SK-N-SH (cell line): ENCODE data around the gene PMM2. TPM values are rescaled to one million over a fixed set of nuclear protein-coding genes. Genes with fewer than 3 reads are reported as not detected.

Experiments used
- CTCF ChIA-PET: fragments of 300-600, 350-600 bp; formaldehyde crosslinking; extraction: SDS; loops from one replicate; lab custom pipeline; 2021; lab: Yijun Ruan, JAX
- POLR2A ChIA-PET: fragments of 350-600 bp; sonication (Branson Sonifier 250); formaldehyde crosslinking; extraction: SDS; loops from one replicate; lab custom pipeline; 2020; ENCODE audit warnings: antibody characterized with exemption, inconsistent platforms; lab: Yijun Ruan, JAX
- DNase-seq: peaks from one replicate; pipeline ENCODE4 v3.0.0; 2012
- H2AFZ ChIP-seq: fragments of 200-600 bp; sonication (generic); 2 replicates; pipeline ENCODE4 v1.8.1; 2016; ENCODE audit warnings: antibody characterized with exemption, mild to moderate bottlenecking, low read depth
- H3F3A ChIP-seq: fragments of 200-600 bp; sonication (generic); replicated peaks from 2 replicates; pipeline ENCODE3; 2016; ENCODE audit warnings: antibody characterized with exemption, mild to moderate bottlenecking; ENCODE audit not compliant: insufficient read depth
- H3K27ac ChIP-seq, 2 experiments: fragments of 200-500 bp in 1 of 2; fragments of 200-600 bp in 1 of 2; sonication (Bioruptor generic) in 1 of 2; sonication (generic), shearing (Covaris generic) in 1 of 2; 2 replicates each; pipeline versions ENCODE4 v1.5.1 to v1.6.1; 2014 to 2016; ENCODE audit warnings: low read depth in 2 of 2, inconsistent platforms in 1 of 2, low read length in 1 of 2, mild to moderate bottlenecking in 1 of 2, mixed read lengths in 1 of 2
- H3K27me3 ChIP-seq: fragments of 200-600 bp; sonication (generic), shearing (Covaris generic); 2 replicates; pipeline ENCODE4 v1.6.1; 2016; ENCODE audit warnings: mixed run types; ENCODE audit not compliant: insufficient read depth
- H3K36me3 ChIP-seq, 2 experiments: fragments of 200-500 bp in 1 of 2; fragments of 200-600 bp in 1 of 2; sonication (Bioruptor generic) in 1 of 2; sonication (generic) in 1 of 2; replicated peaks in 1 of 2; 2 replicates each; pipeline versions ENCODE3 to v1.5.1; 2014 to 2016; ENCODE audit warnings: low read length in 1 of 2, mild to moderate bottlenecking in 1 of 2; ENCODE audit not compliant: insufficient read depth in 2 of 2, control insufficient read depth in 1 of 2
- H3K4me1 ChIP-seq, 2 experiments: fragments of 200-500 bp in 1 of 2; fragments of 200-600 bp in 1 of 2; sonication (Bioruptor generic) in 1 of 2; sonication (generic), shearing (Covaris generic) in 1 of 2; 2 replicates each; pipeline versions ENCODE4 v1.5.1 to v1.6.1; 2014 to 2016; ENCODE audit warnings: low read depth in 1 of 2, low read length in 1 of 2, mixed run types in 1 of 2; ENCODE audit not compliant: insufficient read depth in 2 of 2, control insufficient read depth in 1 of 2
- H3K4me2 ChIP-seq: fragments of 200-600 bp; sonication (generic), shearing (Covaris generic); 2 replicates; pipeline ENCODE4 v1.6.1; 2017; ENCODE audit warnings: mixed run types
- H3K4me3 ChIP-seq, 2 experiments: fragments of 200-500 bp in 1 of 2; fragments of 200-600 bp in 1 of 2; sonication (Bioruptor generic) in 1 of 2; sonication (generic), shearing (Covaris generic) in 1 of 2; 2 replicates each; pipeline versions ENCODE4 v1.5.1 to v1.8.1; 2014 to 2016; ENCODE audit warnings: low read depth in 2 of 2, inconsistent platforms in 1 of 2, low read length in 1 of 2, mild to moderate bottlenecking in 1 of 2, mixed read lengths in 1 of 2, moderate library complexity in 1 of 2
- H3K79me2 ChIP-seq: fragments of 200-600 bp; sonication (generic); 2 replicates; pipeline ENCODE4 v1.8.1; 2017; ENCODE audit warnings: mild to moderate bottlenecking; ENCODE audit not compliant: insufficient read depth
- H3K9ac ChIP-seq: fragments of 200-600 bp; sonication (generic); 2 replicates; pipeline ENCODE4 v1.6.1; 2017; ENCODE audit warnings: mixed run types
- H3K9me2 ChIP-seq: fragments of 200-600 bp; sonication (generic); 2 replicates; pipeline ENCODE4 v1.6.1; 2017; ENCODE audit warnings: mixed run types
- H3K9me3 ChIP-seq: fragments of 200-600 bp; sonication (generic); 2 replicates; pipeline ENCODE4 v1.6.1; 2017; ENCODE audit warnings: mixed run types, mild to moderate bottlenecking, moderate library complexity
- H4K20me1 ChIP-seq: fragments of 200-600 bp; sonication (generic); 2 replicates; pipeline ENCODE4 v1.6.1; 2017; ENCODE audit warnings: mild to moderate bottlenecking, mixed run types; ENCODE audit not compliant: insufficient read depth
- EP300 ChIP-seq, 2 experiments: IDR thresholded peaks; 2 replicates each; pipeline versions ENCODE4 v1.4.0 to v1.6.1; 2012; ENCODE audit warnings: borderline replicate concordance in 1 of 2, low read depth in 1 of 2, low read length in 1 of 2
- EZH2phosphoT487 ChIP-seq: fragments of 200-600 bp; sonication (generic); IDR thresholded peaks from 2 replicates; pipeline ENCODE4 v1.6.1; 2017; ENCODE audit warnings: low read depth, mixed run types, mild to moderate bottlenecking, antibody characterized with exemption, moderate library complexity, borderline replicate concordance
- MEF2A ChIP-seq: IDR thresholded peaks from 2 replicates; pipeline ENCODE4 v1.4.0; 2012; ENCODE audit warnings: low read depth, borderline replicate concordance
- MXI1 ChIP-seq: IDR thresholded peaks from 2 replicates; pipeline ENCODE4 v1.6.1; 2012; ENCODE audit warnings: mild to moderate bottlenecking, low read depth, low read length, improper control_type of control experiment
- NFIC ChIP-seq: IDR thresholded peaks from 2 replicates; pipeline ENCODE4 v1.4.0; 2012; ENCODE audit warnings: borderline replicate concordance
- NRF1 ChIP-seq: IDR thresholded peaks from 2 replicates; pipeline ENCODE4 v1.6.1; 2012; ENCODE audit warnings: low read depth, mild to moderate bottlenecking, low read length
- POLR2AphosphoS5 ChIP-seq: IDR thresholded peaks from 2 replicates; pipeline ENCODE4 v1.6.1; 2012; ENCODE audit warnings: low read depth, low read length
- RXRA ChIP-seq: IDR thresholded peaks from 2 replicates; pipeline ENCODE4 v1.4.0; 2012; ENCODE audit warnings: low read depth, mild to moderate bottlenecking, borderline replicate concordance
- ZBTB33 ChIP-seq: IDR thresholded peaks from 2 replicates; pipeline ENCODE4 v1.4.0; 2012; ENCODE audit warnings: low read depth, borderline replicate concordance
- WGBS: methylation state at CpG from one replicate; pipeline ENCODE4 v1.1.6; 2017; ENCODE audit warnings: low lambda C conversion rate; 5-methylcytosine and 5-hydroxymethylcytosine counted together
- polyA plus RNA-seq, 3 experiments: library from polyadenylated mRNA; depleted of rRNA; stranded (reverse); fragments of >200 nt; gene quantifications; 2 replicates each; pipeline ENCODE4 v1.2.3, GENCODE V29; 2012
- TF ChIP-seq, protein P1 (sequence below): IDR thresholded peaks from 2 replicates; pipeline ENCODE4 v1.6.1; 2012; ENCODE audit warnings: mild to moderate bottlenecking, low read depth, low read length, moderate library complexity
- TF ChIP-seq, protein P2 (sequence below): fragments of 150-350 bp; IDR thresholded peaks from 2 replicates; pipeline ENCODE4 v1.6.1; 2017; ENCODE audit warnings: antibody characterized with exemption, low read length, low read depth, borderline replicate concordance

Gene PMM2
- polyA plus RNA-seq, 1 of the 3 experiments (the other 2 are of a cell fraction): 24.3 TPM

- peaks cover 51% of the 10 kb centered on the region for H4K20me1 ChIP-seq
- no peak overlapping the region for H3K4me2 ChIP-seq
- H3K4me1 ChIP-seq: peaks cover 7 to 11% of the 10 kb centered on the region in 2 experiments; a peak in 1 of 4 replicates
- WGBS: 96% methylated on average over 22 of the region's 31 CpGs
- ChIA-PET CTCF (interaction anchor here (1.4 to 1.6 kb wide), 3 partner anchors 12 to 149 kb away, joined by 3 to 7 read pairs (median 4); no protein-coding TSS in a partner anchor), POLR2A (no interaction called here)
- H3K4me3 ChIP-seq: no peak overlapping the region
- no peak overlapping the region for H2AFZ ChIP-seq
- no peaks in the 10 kb centered on the region for H3K9me2 ChIP-seq
- no peaks in the 10 kb centered on the region for H3K27me3 ChIP-seq
- peaks cover 8 to 23% of the 10 kb centered on the region in 2 experiments for H3K36me3 ChIP-seq
- H3K79me2 ChIP-seq: peaks cover 61% of the 10 kb centered on the region
- no peak overlapping the region for H3K9ac ChIP-seq
- no peaks in the 10 kb centered on the region for H3K9me3 ChIP-seq
- TF ChIP-seq, protein P1, sequence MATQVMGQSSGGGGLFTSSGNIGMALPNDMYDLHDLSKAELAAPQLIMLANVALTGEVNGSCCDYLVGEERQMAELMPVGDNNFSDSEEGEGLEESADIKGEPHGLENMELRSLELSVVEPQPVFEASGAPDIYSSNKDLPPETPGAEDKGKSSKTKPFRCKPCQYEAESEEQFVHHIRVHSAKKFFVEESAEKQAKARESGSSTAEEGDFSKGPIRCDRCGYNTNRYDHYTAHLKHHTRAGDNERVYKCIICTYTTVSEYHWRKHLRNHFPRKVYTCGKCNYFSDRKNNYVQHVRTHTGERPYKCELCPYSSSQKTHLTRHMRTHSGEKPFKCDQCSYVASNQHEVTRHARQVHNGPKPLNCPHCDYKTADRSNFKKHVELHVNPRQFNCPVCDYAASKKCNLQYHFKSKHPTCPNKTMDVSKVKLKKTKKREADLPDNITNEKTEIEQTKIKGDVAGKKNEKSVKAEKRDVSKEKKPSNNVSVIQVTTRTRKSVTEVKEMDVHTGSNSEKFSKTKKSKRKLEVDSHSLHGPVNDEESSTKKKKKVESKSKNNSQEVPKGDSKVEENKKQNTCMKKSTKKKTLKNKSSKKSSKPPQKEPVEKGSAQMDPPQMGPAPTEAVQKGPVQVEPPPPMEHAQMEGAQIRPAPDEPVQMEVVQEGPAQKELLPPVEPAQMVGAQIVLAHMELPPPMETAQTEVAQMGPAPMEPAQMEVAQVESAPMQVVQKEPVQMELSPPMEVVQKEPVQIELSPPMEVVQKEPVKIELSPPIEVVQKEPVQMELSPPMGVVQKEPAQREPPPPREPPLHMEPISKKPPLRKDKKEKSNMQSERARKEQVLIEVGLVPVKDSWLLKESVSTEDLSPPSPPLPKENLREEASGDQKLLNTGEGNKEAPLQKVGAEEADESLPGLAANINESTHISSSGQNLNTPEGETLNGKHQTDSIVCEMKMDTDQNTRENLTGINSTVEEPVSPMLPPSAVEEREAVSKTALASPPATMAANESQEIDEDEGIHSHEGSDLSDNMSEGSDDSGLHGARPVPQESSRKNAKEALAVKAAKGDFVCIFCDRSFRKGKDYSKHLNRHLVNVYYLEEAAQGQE: no peak
- TF ChIP-seq EZH2phosphoT487 (no peak), NFIC (no peak), MXI1 (no peak), MEF2A (no peak), EP300 (IDR thresholded peaks at IDR 0.05; ENCODE audit: borderline replicate concordance in 1 of 2, low read depth in 1 of 2, low read length in 1 of 2) (no peak), RXRA (no peak), POLR2AphosphoS5 (no peak), NRF1 (no peak), ZBTB33 (no peak)
- TF ChIP-seq, protein P2, sequence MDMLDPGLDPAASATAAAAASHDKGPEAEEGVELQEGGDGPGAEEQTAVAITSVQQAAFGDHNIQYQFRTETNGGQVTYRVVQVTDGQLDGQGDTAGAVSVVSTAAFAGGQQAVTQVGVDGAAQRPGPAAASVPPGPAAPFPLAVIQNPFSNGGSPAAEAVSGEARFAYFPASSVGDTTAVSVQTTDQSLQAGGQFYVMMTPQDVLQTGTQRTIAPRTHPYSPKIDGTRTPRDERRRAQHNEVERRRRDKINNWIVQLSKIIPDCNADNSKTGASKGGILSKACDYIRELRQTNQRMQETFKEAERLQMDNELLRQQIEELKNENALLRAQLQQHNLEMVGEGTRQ: no peak
- TF ChIP-seq, all 33 proteins: peak for 0
- Histone ChIP-seq H3F3A (peaks cover 5% of the 10 kb centered on the region), H3K27ac (no peak overlapping the region)
- no peak for DNase-seq
Observed at GRCh38 chr16:8858994-8859912, 61.6 kb downstream of the PMM2 start.
